ENCODE results near the gene TMEM130. TPM values are rescaled to one million over a fixed set of nuclear protein-coding genes. Genes with fewer than 3 reads are reported as not detected.
"Not testable (repeated sequence)": the region's sequence is repeated elsewhere in the genome, so short reads cannot be mapped to it uniquely, and the experiment has no call there.

TMEM130 gene
- total RNA-seq, 1 donor from 2014 or later = 1.7 TPM

- Mint-ChIP-seq H3K27me3 (ENCODE audit: unreplicated experiment) (peaks cover 2% of the 10 kb centered on the region), H3K36me3 (ENCODE audit: unreplicated experiment) (no peaks in the 10 kb centered on the region), H3K27ac (ENCODE audit: unreplicated experiment) (no peak overlapping the region), H3K4me3 (ENCODE audit: unreplicated experiment) (no peak overlapping the region), H3K9me3 (ENCODE audit: unreplicated experiment) (no peaks in the 10 kb centered on the region), H3K4me1 (ENCODE audit: unreplicated experiment) (peaks cover 12% of the 10 kb centered on the region)
- TF ChIP-seq CTCF (IDR thresholded peaks at IDR 0.05) = no peak
- DNase-seq (ENCODE audit: extremely low spot score, unreplicated experiment) = no peak
Measured at GRCh38 chr7:98874942-98875341, 5.1 kb upstream of the TMEM130 start.

GRCh38 chr7:98873610-98874009 is 3.8 kb upstream of the TMEM130 start:
- H3K9me3 Mint-ChIP-seq (ENCODE audit: unreplicated experiment); H3K4me3 Mint-ChIP-seq (ENCODE audit: unreplicated experiment); H3K27me3 Mint-ChIP-seq (ENCODE audit: unreplicated experiment); H3K4me1 Mint-ChIP-seq (ENCODE audit: unreplicated experiment); H3K36me3 Mint-ChIP-seq (ENCODE audit: unreplicated experiment); DNase-seq (ENCODE audit: extremely low spot score, unreplicated experiment); H3K27ac Mint-ChIP-seq (ENCODE audit: unreplicated experiment): not testable (repeated sequence)

GRCh38 chr7:98872328-98872924 is 2.6 kb upstream of the TMEM130 start:
- Mint-ChIP-seq H3K36me3 (ENCODE audit: unreplicated experiment) (no peaks in the 10 kb centered on the region), H3K4me1 (ENCODE audit: unreplicated experiment) (peaks cover 4% of the 10 kb centered on the region), H3K4me3 (ENCODE audit: unreplicated experiment) (no peak overlapping the region), H3K9me3 (ENCODE audit: unreplicated experiment) (no peaks in the 10 kb centered on the region), H3K27me3 (ENCODE audit: unreplicated experiment) (peaks cover 13% of the 10 kb centered on the region), H3K27ac (ENCODE audit: unreplicated experiment) (no peak overlapping the region)
- peak; percentile 35 for TF ChIP-seq CTCF (IDR thresholded peaks at IDR 0.05)
- no peak for DNase-seq (ENCODE audit: extremely low spot score, unreplicated experiment)

- peaks cover 13% of the 10 kb centered on the region for H3K27me3 Mint-ChIP-seq (ENCODE audit: unreplicated experiment)
- no peaks in the 10 kb centered on the region for H3K9me3 Mint-ChIP-seq (ENCODE audit: unreplicated experiment)
- DNase-seq (ENCODE audit: extremely low spot score, unreplicated experiment) = no peak
- TF ChIP-seq CTCF (IDR thresholded peaks at IDR 0.05) = no peak
- H3K36me3 Mint-ChIP-seq (ENCODE audit: unreplicated experiment) = no peaks in the 10 kb centered on the region
- peak overlapping the region; percentile 81 for H3K4me3 Mint-ChIP-seq (ENCODE audit: unreplicated experiment)
- no peak overlapping the region for H3K27ac Mint-ChIP-seq (ENCODE audit: unreplicated experiment)
- peaks cover 16% of the 10 kb centered on the region for H3K4me1 Mint-ChIP-seq (ENCODE audit: unreplicated experiment)
Measured at GRCh38 chr7:98870807-98871491, 1.1 kb upstream of the TMEM130 start.

- H3K4me3 Mint-ChIP-seq (ENCODE audit: unreplicated experiment) = peak overlapping the region; percentile 81
- no peaks in the 10 kb centered on the region for H3K9me3 Mint-ChIP-seq (ENCODE audit: unreplicated experiment)
- no peak overlapping the region for H3K27ac Mint-ChIP-seq (ENCODE audit: unreplicated experiment)
- peaks cover 23% of the 10 kb centered on the region for H3K4me1 Mint-ChIP-seq (ENCODE audit: unreplicated experiment)
- no peak for DNase-seq (ENCODE audit: extremely low spot score, unreplicated experiment)
- no peaks in the 10 kb centered on the region for H3K36me3 Mint-ChIP-seq (ENCODE audit: unreplicated experiment)
- TF ChIP-seq CTCF (IDR thresholded peaks at IDR 0.05) = no peak
- peaks cover 13% of the 10 kb centered on the region for H3K27me3 Mint-ChIP-seq (ENCODE audit: unreplicated experiment)
Measured at GRCh38 chr7:98870121-98870651, 372 bp upstream of the TMEM130 start.
